Adrenal gland (tissue), 12 donors: ENCODE data around the gene CTRB1. TPM values are rescaled to one million over a fixed set of nuclear protein-coding genes. Genes with fewer than 3 reads are reported as not detected.

Source experiments
- DNase-seq, 7 donors: peaks; one replicate each; pipeline ENCODE4 v3.0.0-alpha.2; 2019 to 2020
- H3K27ac ChIP-seq, 5 donors: fragments of 200-600 bp; sonication (generic) in 4 of 5; 1 replicate in 3 of 5; 2 replicates in 2 of 5; pipeline versions ENCODE4 v1.5.1 to v1.8.0; 2016 to 2020; ENCODE audit warnings: mild to moderate bottlenecking in 1 of 5
- H3K27me3 ChIP-seq: fragments of 200-600 bp; 2 replicates; pipeline ENCODE4 v1.8.0; 2021
- H3K36me3 ChIP-seq, 2 donors: fragments of 200-600 bp; replicated peaks in 1 of 2; 1 replicate in 1 of 2; 2 replicates in 1 of 2; pipeline versions ENCODE4 v1.5.1 to v1.8.0; 2018 to 2022
- H3K4me1 ChIP-seq, 2 donors: fragments of 200-600 bp; replicated peaks in 1 of 2; 1 replicate in 1 of 2; 2 replicates in 1 of 2; pipeline versions ENCODE4 v1.5.1 to v1.8.0; 2018 to 2021
- H3K4me3 ChIP-seq, 4 donors: fragments of 200-600 bp; sonication (generic) in 3 of 4; one replicate each; pipeline ENCODE4 v1.5.1; 2016 to 2018
- H3K9me3 ChIP-seq, 3 donors: fragments of 200-600 bp; sonication (generic) in 1 of 3; replicated peaks in 1 of 3; 1 replicate in 2 of 3; 2 replicates in 1 of 3; pipeline versions ENCODE4 v1.5.1 to v1.8.0; 2016 to 2021
- CTCF ChIP-seq, 6 experiments: fragments of 450-650 bp in 4 of 6; fragments of 200-600 bp in 2 of 6; sonication (generic) in 1 of 6; IDR thresholded peaks; 1 replicate in 5 of 6; 2 replicates in 1 of 6; pipeline versions ENCODE4 v1.5.1 to v1.8.0; 2016 to 2021; ENCODE audit warnings: antibody characterized with exemption in 6 of 6, mild to moderate bottlenecking in 2 of 6, moderate library complexity in 1 of 6
- POLR2A ChIP-seq, 2 donors: fragments of 450-650 bp; IDR thresholded peaks; one replicate each; pipeline ENCODE4 v1.6.1; 2017; ENCODE audit warnings: antibody characterized with exemption in 2 of 2, mild to moderate bottlenecking in 2 of 2, moderate library complexity in 1 of 2
- WGBS, 4 donors: extraction: QIAGEN DNeasy Blood & Tissue Kit in 2 of 4; methylation state at CpG; one replicate each; pipeline versions ENCODE4 v1.1.5 to v1.1.7; 2013 to 2017; 5-methylcytosine and 5-hydroxymethylcytosine counted together
- intact Hi-C, 2 donors: fragments of 100-400 bp; cut with DNase I; formaldehyde crosslinking; loops; one replicate each; pipeline versions ENCODE4 v1.14.1 to v1.15.0; 2022 to 2023
- polyA plus RNA-seq, 3 donors: library from polyadenylated mRNA; stranded (reverse); fragments of 200-250 nt in 2 of 3; fragments of 350-450 nt in 1 of 3; fragmentation: Illumina TruSeq in 1 of 3; extraction: RNeasy Lipid Tissue Mini Kit (QIAGEN cat#74804) in 1 of 3; gene quantifications; one replicate each; pipeline ENCODE4 v1.2.3, GENCODE V29; 2013 to 2014
- total RNA-seq, 9 donors: library from RNA; depleted of rRNA in 4 of 9; stranded (reverse); fragments of >200 nt in 4 of 9; fragments of 120-200 nt in 1 of 9; fragmentation: NEBNext Ultra II Directional in 1 of 9; extraction: Animal tissue kit (Norgen Biotek cat#: 25700) in 1 of 9; gene quantifications; one replicate each; pipeline versions ENCODE4 v1.1.0 to v1.2.4, GENCODE V29; 2013 to 2023
- donor health status: healthy with polysubstance abuse.
- donor health status: Bipolar disorder and iron deficiency.
- donor health status: DM: yes; HTN: yes; CAD: no.
- donor health status: DM: no; HTN: no; CAD: no.
- donor health status: DM: no; HTN: no; CAD: no.
- donor health status: DM: yes; HTN: yes; CAD: no.

The CTRB1 gene
- total and polyA plus RNA-seq, 12 donors = 0.67 to 9.9 (median 2.0) TPM; not detected in 3

DNA sequence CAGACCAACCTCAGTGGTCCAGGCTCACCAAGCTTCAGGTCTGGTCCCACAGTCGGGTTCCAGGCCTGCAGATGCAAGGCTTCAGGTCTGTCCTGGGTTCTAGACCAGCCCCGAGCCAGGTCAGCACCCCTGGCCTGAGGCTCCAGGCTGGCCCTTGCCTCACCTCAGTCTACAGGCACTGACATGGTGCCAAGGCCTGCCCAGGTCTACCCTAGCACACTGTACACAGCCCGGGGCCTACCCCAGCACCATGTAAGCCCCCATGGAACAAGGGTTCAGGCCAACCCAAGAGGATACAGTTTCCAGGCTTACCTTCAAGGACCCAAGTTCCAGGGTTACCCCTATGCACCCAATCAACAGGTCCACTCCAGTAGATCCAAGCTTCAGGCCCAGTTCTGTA, 43.7 kb upstream of the CTRB1 start:
- no peak for DNase-seq
- peaks cover 0 to under 1% of the 10 kb centered on the region in 2 donors for H3K36me3 ChIP-seq
- H3K27ac ChIP-seq = no peak overlapping the region
- no peaks in the 10 kb centered on the region for H3K27me3 ChIP-seq
- intact Hi-C loops = no loop called here
- peaks cover 0 to 21% (median 12%) of the 10 kb centered on the region in 3 donors for H3K9me3 ChIP-seq
- no peaks in the 10 kb centered on the region for H3K4me1 ChIP-seq
- no peak overlapping the region for H3K4me3 ChIP-seq
- TF ChIP-seq POLR2A (IDR thresholded peaks at IDR 0.05) (no peak), CTCF (IDR thresholded peaks at IDR 0.05) (no peak)
- WGBS, 4 donors = 83 to 100% (median 99%) methylated on average over 1 to 3 of the region's 3 CpGs

GRCh38 chr16:75176926-75177325, 41.9 kb upstream of the CTRB1 start:
- no peaks in the 10 kb centered on the region for H3K36me3 ChIP-seq
- no peaks in the 10 kb centered on the region for H3K4me1 ChIP-seq
- no peaks in the 10 kb centered on the region for H3K27me3 ChIP-seq
- H3K4me3 ChIP-seq = no peak overlapping the region
- intact Hi-C loops = no loop called here
- peaks cover 0 to 7% (median 1%) of the 10 kb centered on the region in 3 donors for H3K9me3 ChIP-seq
- TF ChIP-seq CTCF (IDR thresholded peaks at IDR 0.05) (no peak), POLR2A (IDR thresholded peaks at IDR 0.05) (no peak)
- 91 to 98% (median 95%) methylated on average over 2 of the region's 2 CpGs for WGBS, 4 donors
- DNase-seq = no peak
- H3K27ac ChIP-seq = no peak overlapping the region

GRCh38 chr16:75179208-75179607, 39.6 kb upstream of the CTRB1 start:
- WGBS, 4 donors = 87 to 92% (median 89%) methylated on average over 6 of the region's 6 CpGs

GRCh38 chr16:75181630-75182029, 37.2 kb upstream of the CTRB1 start:
- intact Hi-C loops = no loop called here
- DNase-seq = no peak
- TF ChIP-seq POLR2A (IDR thresholded peaks at IDR 0.05) (no peak), CTCF (IDR thresholded peaks at IDR 0.05) (no peak)

More at GRCh38 chr16:75179208-75179607, 39.6 kb upstream of the CTRB1 start:
- intact Hi-C loops = no loop called here
- Histone ChIP-seq H3K27me3 (no peaks in the 10 kb centered on the region), H3K27ac (no peak overlapping the region), H3K36me3 (no peaks in the 10 kb centered on the region), H3K9me3 (peaks cover 0 to 7% (median 0%) of the 10 kb centered on the region in 3 donors), H3K4me3 (no peak overlapping the region), H3K4me1 (no peaks in the 10 kb centered on the region)
- no peak for TF ChIP-seq POLR2A (IDR thresholded peaks at IDR 0.05)
- TF ChIP-seq CTCF (IDR thresholded peaks at IDR 0.05) = no peak
- no peak for DNase-seq

More at GRCh38 chr16:75181630-75182029, 37.2 kb upstream of the CTRB1 start:
- no peak overlapping the region for H3K27ac ChIP-seq
- no peaks in the 10 kb centered on the region for H3K36me3 ChIP-seq
- H3K4me1 ChIP-seq = no peaks in the 10 kb centered on the region
- H3K9me3 ChIP-seq = peaks cover 0 to 2% (median 0%) of the 10 kb centered on the region in 3 donors
- H3K4me3 ChIP-seq = no peak overlapping the region
- no peaks in the 10 kb centered on the region for H3K27me3 ChIP-seq
- 31 to 39% (median 36%) methylated on average over 3 of the region's 3 CpGs for WGBS, 4 donors
